HFFc6 (cell line): ENCODE data around the gene CHRNB4. TPM values are rescaled to one million over a fixed set of nuclear protein-coding genes. Genes with fewer than 3 reads are reported as not detected.
A peak's percentile ranks its signal among the peaks of the same experiment; 100 is the strongest.

ENCODE experiments used
- DNase-seq: peaks from one replicate; pipeline ENCODE4 v3.0.0-alpha.2; 2018
- H3K27ac Mint-ChIP-seq: 2 replicates; pipeline ENCODE4 v1.8.0; 2020; ENCODE audit warnings: mild to moderate bottlenecking, mixed read lengths
- H3K27me3 Mint-ChIP-seq: 2 replicates; pipeline ENCODE4 v1.8.0; 2021; ENCODE audit warnings: mild to moderate bottlenecking, moderate library complexity, mixed read lengths; ENCODE audit not compliant: insufficient read depth
- H3K36me3 Mint-ChIP-seq: 2 replicates; pipeline ENCODE4 v1.8.0; 2021; ENCODE audit warnings: low read depth, mixed read lengths
- H3K4me1 Mint-ChIP-seq: 2 replicates; pipeline ENCODE4 v1.8.0; 2020; ENCODE audit warnings: low read depth, mixed read lengths
- H3K4me3 Mint-ChIP-seq: 2 replicates; pipeline ENCODE4 v1.8.0; 2020; ENCODE audit warnings: mild to moderate bottlenecking, moderate library complexity, mixed read lengths
- H3K9me3 Mint-ChIP-seq: 2 replicates; pipeline ENCODE4 v1.8.0; 2020; ENCODE audit warnings: mild to moderate bottlenecking, mixed read lengths
- total RNA-seq, 6 experiments: library from RNA; stranded (reverse); fragmentation: NEBNext Ultra II Directional; extraction: Animal tissue kit (Norgen Biotek cat#: 25700); gene quantifications; 2 replicates in 1 of 6; 3 replicates in 5 of 6; pipeline ENCODE4 v1.2.3, GENCODE V29; 2021
- TF ChIP-seq, protein P1 (sequence below): fragments of 200-600 bp; sonication (generic); IDR thresholded peaks from 2 replicates; pipeline ENCODE4 v1.5.0; 2021; ENCODE audit warnings: antibody characterized with exemption, mild to moderate bottlenecking

Gene CHRNB4
- total RNA-seq, 6 experiments from 2014 or later, result not detected

- Mint-ChIP-seq H3K9me3 (no peaks in the 10 kb centered on the region), H3K27ac (no peak overlapping the region), H3K36me3 (no peaks in the 10 kb centered on the region), H3K4me3 (no peak overlapping the region), H3K4me1 (no peaks in the 10 kb centered on the region), H3K27me3 (peaks cover 22% of the 10 kb centered on the region)
- TF ChIP-seq, protein P1, sequence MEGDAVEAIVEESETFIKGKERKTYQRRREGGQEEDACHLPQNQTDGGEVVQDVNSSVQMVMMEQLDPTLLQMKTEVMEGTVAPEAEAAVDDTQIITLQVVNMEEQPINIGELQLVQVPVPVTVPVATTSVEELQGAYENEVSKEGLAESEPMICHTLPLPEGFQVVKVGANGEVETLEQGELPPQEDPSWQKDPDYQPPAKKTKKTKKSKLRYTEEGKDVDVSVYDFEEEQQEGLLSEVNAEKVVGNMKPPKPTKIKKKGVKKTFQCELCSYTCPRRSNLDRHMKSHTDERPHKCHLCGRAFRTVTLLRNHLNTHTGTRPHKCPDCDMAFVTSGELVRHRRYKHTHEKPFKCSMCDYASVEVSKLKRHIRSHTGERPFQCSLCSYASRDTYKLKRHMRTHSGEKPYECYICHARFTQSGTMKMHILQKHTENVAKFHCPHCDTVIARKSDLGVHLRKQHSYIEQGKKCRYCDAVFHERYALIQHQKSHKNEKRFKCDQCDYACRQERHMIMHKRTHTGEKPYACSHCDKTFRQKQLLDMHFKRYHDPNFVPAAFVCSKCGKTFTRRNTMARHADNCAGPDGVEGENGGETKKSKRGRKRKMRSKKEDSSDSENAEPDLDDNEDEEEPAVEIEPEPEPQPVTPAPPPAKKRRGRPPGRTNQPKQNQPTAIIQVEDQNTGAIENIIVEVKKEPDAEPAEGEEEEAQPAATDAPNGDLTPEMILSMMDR, result no peak
- no peak for DNase-seq
Observed at GRCh38 chr15:78641749-78642275, 802 bp upstream of the CHRNB4 start.

GRCh38 chr15:78640527-78641101, 396 bp downstream of the CHRNB4 start:
- H3K4me1 Mint-ChIP-seq, result no peaks in the 10 kb centered on the region
- no peak overlapping the region for H3K27ac Mint-ChIP-seq
- no peak overlapping the region for H3K4me3 Mint-ChIP-seq
- DNase-seq, result no peak
- H3K9me3 Mint-ChIP-seq, result no peaks in the 10 kb centered on the region
- H3K27me3 Mint-ChIP-seq, result peaks cover 29% of the 10 kb centered on the region
- TF ChIP-seq, protein P1, result no peak
- no peaks in the 10 kb centered on the region for H3K36me3 Mint-ChIP-seq

DNA sequence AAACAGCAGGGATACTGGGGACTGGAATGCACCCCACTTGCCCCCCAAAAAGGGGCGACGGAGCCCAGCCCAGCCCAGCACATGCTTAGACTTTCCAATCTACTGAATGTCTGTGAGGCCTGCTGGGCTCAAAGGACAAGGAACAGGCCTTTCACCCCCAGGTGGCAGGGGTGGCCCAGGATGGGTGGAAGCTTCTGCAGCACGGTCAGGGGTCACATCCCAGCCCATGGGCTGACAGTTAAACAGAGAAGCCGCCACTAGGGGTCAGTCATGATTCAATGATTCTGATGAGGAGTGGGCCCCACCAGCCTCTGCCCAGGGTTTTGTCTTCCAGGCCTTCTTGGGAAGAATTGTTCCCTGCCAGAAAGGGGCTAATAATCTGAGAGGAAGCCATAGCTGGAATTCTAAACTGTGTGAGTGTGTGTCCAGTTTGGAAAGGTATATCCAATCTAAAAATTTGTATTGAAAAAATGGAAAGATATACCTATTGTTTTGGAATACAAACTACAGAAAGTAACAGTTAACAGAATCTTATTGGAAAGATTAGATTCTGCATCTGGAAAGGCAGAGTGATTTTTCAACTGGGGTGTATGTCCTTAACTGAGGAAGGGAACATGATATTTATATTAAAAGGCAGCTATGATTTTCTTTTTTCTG, 2.2 kb downstream of the CHRNB4 start:
- no peaks in the 10 kb centered on the region; the same call in 1 of the 2 replicates for H3K9me3 Mint-ChIP-seq
- H3K4me1 Mint-ChIP-seq, result no peaks in the 10 kb centered on the region
- DNase-seq, result peak; percentile 9
- H3K27ac Mint-ChIP-seq, result no peak overlapping the region
- peaks cover 33% of the 10 kb centered on the region for H3K27me3 Mint-ChIP-seq
- TF ChIP-seq, protein P1, result peak; percentile 81
- no peaks in the 10 kb centered on the region; the same call in 1 of the 2 replicates for H3K36me3 Mint-ChIP-seq
- H3K4me3 Mint-ChIP-seq, result no peak overlapping the region

DNA sequence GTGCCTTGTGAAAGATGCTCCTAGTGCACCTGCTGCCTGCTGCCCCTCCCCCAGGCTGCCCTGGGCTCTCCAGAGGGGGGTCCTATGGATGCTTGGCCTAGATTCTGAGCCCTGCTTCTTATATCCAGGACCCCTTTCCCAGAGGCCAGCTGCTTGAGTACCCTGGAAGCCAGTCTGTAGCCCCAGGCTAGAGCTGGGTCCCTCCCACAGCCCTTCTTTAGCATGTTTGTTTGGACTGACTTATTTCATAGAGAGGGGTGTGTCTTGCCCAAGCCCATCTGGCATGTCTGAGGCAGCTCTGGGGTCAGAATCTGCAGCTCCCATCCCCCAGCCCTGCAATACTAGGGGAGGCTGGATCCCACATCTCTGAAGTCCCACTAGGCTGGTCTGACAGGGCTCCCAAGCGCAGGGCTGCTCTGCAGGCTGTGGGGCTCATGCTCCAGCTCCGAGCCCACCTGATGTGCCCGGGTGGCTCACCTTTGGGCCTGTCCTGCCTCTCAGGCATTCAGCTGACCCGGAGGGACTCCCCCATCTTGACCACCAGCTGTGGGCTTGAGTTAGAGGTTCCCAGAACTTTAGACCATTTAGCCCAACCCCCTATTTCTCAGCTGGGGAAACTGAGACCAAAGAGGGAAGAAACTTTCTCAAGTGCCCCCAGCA, 3.1 kb downstream of the CHRNB4 start:
- no peak overlapping the region for H3K4me3 Mint-ChIP-seq
- peaks cover 40% of the 10 kb centered on the region for H3K27me3 Mint-ChIP-seq
- H3K27ac Mint-ChIP-seq, result no peak overlapping the region
- H3K9me3 Mint-ChIP-seq, result peaks cover 9% of the 10 kb centered on the region
- TF ChIP-seq, protein P1, result no peak
- peaks cover 8% of the 10 kb centered on the region for H3K36me3 Mint-ChIP-seq
- H3K4me1 Mint-ChIP-seq, result no peaks in the 10 kb centered on the region
- no peak for DNase-seq

DNA sequence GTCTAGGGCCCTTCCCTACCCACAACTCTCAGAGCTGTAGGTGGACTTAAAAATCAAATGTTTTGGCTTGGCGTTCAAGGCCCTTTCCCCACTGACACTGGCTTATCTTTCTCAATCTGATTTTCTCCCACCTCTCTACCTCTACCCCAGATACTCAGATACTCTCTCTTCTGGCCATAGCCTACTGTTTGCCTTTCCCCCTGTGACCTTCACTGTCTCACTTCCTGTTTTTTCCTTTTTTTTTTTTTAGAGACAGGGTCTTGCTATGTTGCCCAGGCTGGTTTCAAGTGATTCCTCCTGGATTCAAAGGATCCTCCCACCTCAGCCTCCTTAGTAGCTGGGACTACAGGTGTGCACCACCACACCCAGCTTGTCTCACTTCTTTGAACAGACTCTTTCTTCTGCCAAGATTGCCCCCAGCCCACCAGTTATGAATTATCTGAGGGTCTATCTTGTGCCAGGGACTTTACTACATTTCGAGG, 4.6 kb downstream of the CHRNB4 start:
- H3K27ac Mint-ChIP-seq, result no peak overlapping the region
- peaks cover 42% of the 10 kb centered on the region for H3K27me3 Mint-ChIP-seq
- peaks cover 13% of the 10 kb centered on the region for H3K9me3 Mint-ChIP-seq
- TF ChIP-seq, protein P1, result no peak
- no peak overlapping the region for H3K4me3 Mint-ChIP-seq
- H3K36me3 Mint-ChIP-seq, result peaks cover 8% of the 10 kb centered on the region
- no peak for DNase-seq
- H3K4me1 Mint-ChIP-seq, result no peaks in the 10 kb centered on the region
